Astrocyte of the cerebellum (primary cell): ENCODE data around the gene ARV1.
A peak's percentile ranks its signal among the peaks of the same experiment; 100 is the strongest.

Experiments used
- DNase-seq: peaks from one replicate; pipeline ENCODE4 v3.0.0-alpha.2; 2011; ENCODE audit warnings: low read depth
- H3K4me3 ChIP-seq: 2 replicates; pipeline ENCODE4 v1.5.1; 2011; ENCODE audit warnings: mild to moderate bottlenecking, low read depth, low read length, moderate library complexity
- CTCF ChIP-seq: IDR thresholded peaks from 2 replicates; pipeline ENCODE4 v1.5.1; 2012; ENCODE audit warnings: low read length, low read depth, moderate library complexity, mild to moderate bottlenecking; ENCODE audit errors: missing control alignments
- in situ Hi-C: cut with HindIII; loops from 2 replicates; pipeline ENCODE4 v1.10.0; 2017; ENCODE audit warnings: low sequenced_read_pairs

Gene ARV1

GRCh38 chr1:231037585-231038517 lies 59.0 kb downstream of the ARV1 start:
- H3K4me3 ChIP-seq, result no peak overlapping the region
- in situ Hi-C loops, result loop anchor here (5.0 kb wide), 1 partner anchor 104 kb away; no protein-coding TSS in a partner anchor
- peak; percentile 39 for DNase-seq
- no peak for TF ChIP-seq CTCF

- no peak for TF ChIP-seq CTCF
- in situ Hi-C loops, result loop anchor here (5.0 kb wide), 1 partner anchor 103 kb away; no protein-coding TSS in a partner anchor
- peak overlapping the region; percentile 74 for H3K4me3 ChIP-seq
- DNase-seq, result no peak
These were observed 60.5 kb downstream of the ARV1 start for GRCh38 chr1:231039161-231040018.

GRCh38 chr1:231040019-231040799 lies 61.3 kb downstream of the ARV1 start, which contains the start of gene FAM89A:
TSS of gene FAM89A (minus strand) at chr1:231040254. CDS start at chr1:231040211, 43 bp downstream.
- no peak for TF ChIP-seq CTCF
- in situ Hi-C loops, result no loop called here
- no peak for DNase-seq
- H3K4me3 ChIP-seq, result peak within 1 kb of the TSS; percentile 74

GRCh38 chr1:231040800-231041718 lies 62.2 kb downstream of the ARV1 start:
- in situ Hi-C loops, result no loop called here
- TF ChIP-seq CTCF, result no peak
- no peak for DNase-seq
- peak overlapping the region; percentile 74 for H3K4me3 ChIP-seq

GRCh38 chr1:231041719-231042261 lies 62.9 kb downstream of the ARV1 start:
- in situ Hi-C loops, result no loop called here
- no peak overlapping the region for H3K4me3 ChIP-seq
- no peak for TF ChIP-seq CTCF
- no peak for DNase-seq
